ENCODE data around the gene FXYD6.

GRCh38 chr11:117902001-117902845 lies 25.8 kb upstream of the FXYD6 start:
- TF ChIP-seq CTCF (IDR thresholded peaks at IDR 0.05) = no peak
- no peak for TF ChIP-seq POLR2A (IDR thresholded peaks at IDR 0.05)
